Sigmoid colon (tissue), 4 donors: ENCODE results near the gene XPR1.

Source experiments
- EP300 ChIP-seq, 4 donors: sonication (generic); formaldehyde crosslinking; IDR thresholded peaks; one replicate each; pipeline ENCODE4 v1.6.1; 2017; ENCODE audit warnings: antibody characterized with exemption in 4 of 4
- POLR2A ChIP-seq, 2 donors: fragments of 450-650 bp; IDR thresholded peaks; one replicate each; pipeline ENCODE4 v1.6.1; 2016; ENCODE audit warnings: antibody characterized with exemption in 2 of 2, mild to moderate bottlenecking in 2 of 2, moderate library complexity in 2 of 2
- POLR2AphosphoS5 ChIP-seq, 4 donors: sonication (generic); formaldehyde crosslinking; IDR thresholded peaks; one replicate each; pipeline ENCODE4 v1.6.1; 2017; ENCODE audit warnings: antibody characterized with exemption in 4 of 4
- TF ChIP-seq, protein P1 (sequence below), 4 experiments: fragments of 450-650 bp in 3 of 4; fragments of 200-600 bp in 1 of 4; IDR thresholded peaks; one replicate each; pipeline ENCODE4 v1.5.1; 2016 to 2019; ENCODE audit warnings: antibody characterized with exemption in 4 of 4, mild to moderate bottlenecking in 3 of 4, moderate library complexity in 2 of 4

GRCh38 chr1:180672105-180672504 is 40.3 kb downstream of the XPR1 start:
- TF ChIP-seq, protein P1, sequence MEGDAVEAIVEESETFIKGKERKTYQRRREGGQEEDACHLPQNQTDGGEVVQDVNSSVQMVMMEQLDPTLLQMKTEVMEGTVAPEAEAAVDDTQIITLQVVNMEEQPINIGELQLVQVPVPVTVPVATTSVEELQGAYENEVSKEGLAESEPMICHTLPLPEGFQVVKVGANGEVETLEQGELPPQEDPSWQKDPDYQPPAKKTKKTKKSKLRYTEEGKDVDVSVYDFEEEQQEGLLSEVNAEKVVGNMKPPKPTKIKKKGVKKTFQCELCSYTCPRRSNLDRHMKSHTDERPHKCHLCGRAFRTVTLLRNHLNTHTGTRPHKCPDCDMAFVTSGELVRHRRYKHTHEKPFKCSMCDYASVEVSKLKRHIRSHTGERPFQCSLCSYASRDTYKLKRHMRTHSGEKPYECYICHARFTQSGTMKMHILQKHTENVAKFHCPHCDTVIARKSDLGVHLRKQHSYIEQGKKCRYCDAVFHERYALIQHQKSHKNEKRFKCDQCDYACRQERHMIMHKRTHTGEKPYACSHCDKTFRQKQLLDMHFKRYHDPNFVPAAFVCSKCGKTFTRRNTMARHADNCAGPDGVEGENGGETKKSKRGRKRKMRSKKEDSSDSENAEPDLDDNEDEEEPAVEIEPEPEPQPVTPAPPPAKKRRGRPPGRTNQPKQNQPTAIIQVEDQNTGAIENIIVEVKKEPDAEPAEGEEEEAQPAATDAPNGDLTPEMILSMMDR (IDR thresholded peaks at IDR 0.05) = no peak
- no peak for TF ChIP-seq EP300 (IDR thresholded peaks at IDR 0.05)
- TF ChIP-seq POLR2A (IDR thresholded peaks at IDR 0.05) = no peak
- TF ChIP-seq POLR2AphosphoS5 (IDR thresholded peaks at IDR 0.05) = no peak
